Fibroblast of skin of right biceps (primary cell): ENCODE results near the gene POLK.

ENCODE experiments used
- DNase-seq: peaks from one replicate; pipeline ENCODE4 v3.0.0-alpha.2; 2013

POLK gene

GRCh38 chr5:75611311-75612225 is 99.9 kb downstream of the POLK start, which contains the start of gene ANKDD1B:
Gene ANKDD1B (plus strand): TSS chr5:75611453. CDS start chr5:75611635, 182 bp downstream.
- DNase-seq, result peak; percentile 51

- no peak for DNase-seq
These were observed 100.5 kb downstream of the POLK start for GRCh38 chr5:75612226-75612569.

- no peak for DNase-seq
These were observed 101.2 kb downstream of the POLK start for GRCh38 chr5:75612901-75613300.

GRCh38 chr5:75614176-75614575 is 102.5 kb downstream of the POLK start:
- no peak for DNase-seq

- no peak for DNase-seq
These were observed 104.7 kb downstream of the POLK start for GRCh38 chr5:75616371-75616881.

GRCh38 chr5:75616971-75617621 is 105.4 kb downstream of the POLK start:
- no peak for DNase-seq

GRCh38 chr5:75617736-75618352 is 106.2 kb downstream of the POLK start:
- peak; percentile 88 for DNase-seq

- no peak for DNase-seq
These were observed 108.7 kb downstream of the POLK start for GRCh38 chr5:75620184-75620959.

- DNase-seq, result no peak
These were observed 110.9 kb downstream of the POLK start for GRCh38 chr5:75622564-75622963.

GRCh38 chr5:75623846-75624245 is 112.2 kb downstream of the POLK start:
- no peak for DNase-seq

GRCh38 chr5:75626959-75627358 is 115.3 kb downstream of the POLK start:
- DNase-seq, result no peak

- no peak for DNase-seq
These were observed 116.1 kb downstream of the POLK start for GRCh38 chr5:75627801-75628200.

GRCh38 chr5:75630875-75631274 is 119.2 kb downstream of the POLK start:
- no peak for DNase-seq

- DNase-seq, result no peak
These were observed 120.6 kb downstream of the POLK start for GRCh38 chr5:75632321-75632720.

GRCh38 chr5:75637949-75638348 is 126.3 kb downstream of the POLK start:
- no peak for DNase-seq

GRCh38 chr5:75639535-75640311 is 128.0 kb downstream of the POLK start:
- DNase-seq, result no peak

GRCh38 chr5:75640395-75640794 is 128.7 kb downstream of the POLK start:
- peak; percentile 94 for DNase-seq

- DNase-seq, result peak; percentile 16
These were observed 129.1 kb downstream of the POLK start for GRCh38 chr5:75640826-75641225.

- no peak for DNase-seq
These were observed 137.0 kb downstream of the POLK start for GRCh38 chr5:75648712-75649111.
